Midbrain (tissue), 1 donor: ENCODE results near the gene XPO6.

Source experiments
- DNase-seq: peaks from one replicate; lab custom pipeline; 2025; lab: John Stamatoyannopoulos, UW

The XPO6 gene

GRCh38 chr16:28110074-28110473, 101.7 kb downstream of the XPO6 start:
- DNase-seq = no peak

GRCh38 chr16:28108590-28109247, 103.0 kb downstream of the XPO6 start:
- no peak for DNase-seq

GRCh38 chr16:28107232-28107631, 104.5 kb downstream of the XPO6 start:
- no peak for DNase-seq

- no peak for DNase-seq
Measured at GRCh38 chr16:28106467-28107215, 105.1 kb downstream of the XPO6 start.

GRCh38 chr16:28105954-28106353, 105.8 kb downstream of the XPO6 start:
- DNase-seq = no peak

- no peak for DNase-seq
Measured at GRCh38 chr16:28105297-28105696, 106.5 kb downstream of the XPO6 start.

GRCh38 chr16:28104404-28104803, 107.4 kb downstream of the XPO6 start:
- no peak for DNase-seq

- no peak for DNase-seq
Measured at GRCh38 chr16:28103516-28104170, 108.1 kb downstream of the XPO6 start.

- DNase-seq = no peak
Measured at GRCh38 chr16:28101533-28101890, 110.3 kb downstream of the XPO6 start.

GRCh38 chr16:28100810-28101532, 110.8 kb downstream of the XPO6 start:
- no peak for DNase-seq

GRCh38 chr16:28098959-28099945, 112.5 kb downstream of the XPO6 start:
- DNase-seq = no peak

GRCh38 chr16:28098171-28098958, 113.4 kb downstream of the XPO6 start:
- DNase-seq = no peak

GRCh38 chr16:28096983-28097899, 114.5 kb downstream of the XPO6 start:
- DNase-seq = no peak

GRCh38 chr16:28093385-28093725, 118.4 kb downstream of the XPO6 start:
- DNase-seq = no peak

GRCh38 chr16:28092721-28093384, 118.9 kb downstream of the XPO6 start:
- DNase-seq = no peak

GRCh38 chr16:28091656-28092055, 120.1 kb downstream of the XPO6 start:
- DNase-seq = no peak

GRCh38 chr16:28090646-28091377, 121.0 kb downstream of the XPO6 start:
- no peak for DNase-seq

GRCh38 chr16:28089992-28090365, 121.8 kb downstream of the XPO6 start:
- no peak for DNase-seq
